Transverse colon (tissue), 4 donors: ENCODE results near the gene SYCP2.

Experiments used
- CTCF ChIP-seq, 5 experiments: fragments of 200-600 bp in 3 of 5; fragments of 450-650 bp in 2 of 5; sonication (generic) in 3 of 5; IDR thresholded peaks; 1 replicate in 2 of 5; 2 replicates in 3 of 5; pipeline ENCODE4 v1.5.1; 2016 to 2017; ENCODE audit warnings: antibody characterized with exemption in 5 of 5, inconsistent platforms in 3 of 5, mild to moderate bottlenecking in 2 of 5, moderate library complexity in 1 of 5
- POLR2A ChIP-seq: fragments of 450-650 bp; IDR thresholded peaks from one replicate; pipeline ENCODE4 v1.6.1; 2016; ENCODE audit warnings: antibody characterized with exemption, mild to moderate bottlenecking, moderate library complexity
- POLR2AphosphoS5 ChIP-seq, 3 donors: sonication (generic); formaldehyde crosslinking; IDR thresholded peaks; one replicate each; pipeline ENCODE4 v1.6.1; 2016; ENCODE audit warnings: antibody characterized with exemption in 3 of 3

GRCh38 chr20:59958626-59959025, 25.2 kb upstream of the SYCP2 start:
- no peak for TF ChIP-seq CTCF (IDR thresholded peaks at IDR 0.05)
- TF ChIP-seq POLR2AphosphoS5 (IDR thresholded peaks at IDR 0.05), result no peak
- no peak for TF ChIP-seq POLR2A
